ENCODE measurements around the gene TMEM132A.

The TMEM132A gene

DNA sequence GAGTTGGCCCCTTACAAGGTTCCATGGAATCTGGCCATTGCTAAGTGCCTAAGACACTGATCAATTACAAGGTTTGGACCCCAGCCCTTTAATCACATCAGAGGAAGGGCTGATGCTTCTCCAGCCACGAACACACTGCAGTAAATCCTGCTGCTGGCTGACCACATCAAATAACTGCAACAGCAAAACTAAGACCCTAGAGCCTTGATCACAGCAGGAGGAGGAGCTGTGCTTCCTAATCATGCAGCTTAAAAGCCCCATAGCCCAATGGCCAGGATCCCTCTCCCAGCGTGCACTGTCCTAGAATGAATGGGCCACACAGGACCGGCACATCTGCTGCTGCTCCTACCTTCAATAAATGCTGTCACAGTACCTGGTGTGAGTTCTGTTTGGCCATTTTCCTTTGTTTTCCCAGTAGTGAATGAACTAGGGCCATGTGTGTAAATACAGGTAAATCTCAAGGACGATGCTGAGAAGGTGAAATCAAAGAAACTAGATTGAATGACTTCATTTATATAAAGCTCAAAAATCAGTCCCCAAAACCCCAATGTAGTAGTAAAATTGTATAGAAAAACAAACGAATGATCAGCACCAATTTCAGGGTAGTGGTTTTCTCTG is 44.2 kb upstream of the TMEM132A start:
- no peak for TF ChIP-seq CTCF (IDR thresholded peaks at IDR 0.05; ENCODE audit: low read depth, low read length)
- no peak for DNase-seq (ENCODE audit: low read depth in 2 of 2)
- H3K4me3 ChIP-seq (replicated peaks in 1 of 2; ENCODE audit: low read depth in 2 of 2, low read length in 2 of 2): no peak overlapping the region

DNA sequence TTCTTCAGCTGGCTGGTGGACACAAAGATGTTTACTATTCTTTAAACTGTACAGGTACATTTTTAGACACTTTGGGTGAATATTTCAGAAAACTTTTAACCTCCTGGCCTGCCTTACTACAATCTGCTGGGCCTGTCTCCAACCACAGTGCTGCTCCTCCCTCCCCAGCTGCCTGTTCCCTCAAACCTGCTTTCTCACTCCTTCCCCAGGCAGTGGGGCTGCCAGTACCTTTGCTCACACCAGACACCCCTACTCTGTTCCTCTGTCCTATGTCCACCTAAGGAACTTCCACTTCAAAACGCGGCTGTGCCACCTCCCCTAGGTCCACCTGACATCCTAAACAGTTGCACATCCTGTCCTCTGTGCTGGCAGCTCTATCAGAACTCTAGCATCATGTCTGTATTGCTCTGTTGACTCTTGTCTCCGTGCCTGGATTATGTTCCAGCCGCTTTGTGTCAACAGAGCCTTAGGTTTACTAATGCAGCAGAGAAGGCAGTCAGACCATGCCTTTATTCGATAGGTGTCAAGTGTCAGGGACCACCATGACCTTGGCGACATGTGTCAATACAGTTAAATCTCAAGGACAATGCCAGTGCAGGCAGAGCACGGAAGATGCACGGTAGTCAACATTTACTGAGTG is 43.5 kb upstream of the TMEM132A start:
- TF ChIP-seq CTCF (IDR thresholded peaks at IDR 0.05; ENCODE audit: low read depth, low read length): no peak
- no peak for DNase-seq (ENCODE audit: low read depth in 2 of 2)
- no peak overlapping the region for H3K4me3 ChIP-seq (replicated peaks in 1 of 2; ENCODE audit: low read depth in 2 of 2, low read length in 2 of 2)

GRCh38 chr11:60887556-60887955 is 36.7 kb upstream of the TMEM132A start:
- peak; percentile 69 to 77 for DNase-seq (ENCODE audit: low read depth in 2 of 2)
- peak; percentile 84 for TF ChIP-seq CTCF (IDR thresholded peaks at IDR 0.05; ENCODE audit: low read depth, low read length)
- H3K4me3 ChIP-seq (replicated peaks in 1 of 2; ENCODE audit: low read depth in 2 of 2, low read length in 2 of 2): no peak overlapping the region

DNA sequence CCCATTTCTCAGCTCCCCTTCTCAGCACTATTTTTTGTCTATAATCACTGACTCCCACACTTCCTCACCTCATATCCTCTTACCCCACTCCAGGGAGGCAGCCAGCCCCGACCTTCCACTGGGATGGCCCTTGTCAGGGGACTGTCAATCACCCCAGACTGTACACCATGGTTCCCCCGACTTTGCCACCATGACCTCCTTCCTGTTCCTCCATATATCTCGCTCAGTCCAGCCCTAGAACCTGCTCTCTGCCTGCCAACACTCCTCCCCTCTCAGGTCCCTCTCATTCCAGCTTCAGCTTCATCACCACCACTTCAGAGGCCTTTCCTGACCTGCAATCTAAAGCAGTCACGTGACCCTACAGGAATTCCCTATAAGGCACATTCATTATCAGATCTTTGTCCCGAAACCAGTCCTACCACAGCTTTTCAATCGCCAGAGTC is 34.4 kb upstream of the TMEM132A start:
- no peak for DNase-seq (ENCODE audit: low read depth in 2 of 2)
- no peak overlapping the region for H3K4me3 ChIP-seq (replicated peaks in 1 of 2; ENCODE audit: low read depth in 2 of 2, low read length in 2 of 2)
- no peak for TF ChIP-seq CTCF (IDR thresholded peaks at IDR 0.05; ENCODE audit: low read depth, low read length)

- no peak for TF ChIP-seq CTCF (IDR thresholded peaks at IDR 0.05; ENCODE audit: low read depth, low read length)
- no peak for DNase-seq (ENCODE audit: low read depth in 2 of 2)
- no peak overlapping the region for H3K4me3 ChIP-seq (replicated peaks in 1 of 2; ENCODE audit: low read depth in 2 of 2, low read length in 2 of 2)
Observed at GRCh38 chr11:60890696-60891095, 33.6 kb upstream of the TMEM132A start.

- TF ChIP-seq CTCF (IDR thresholded peaks at IDR 0.05; ENCODE audit: low read depth, low read length): no peak
- no peak overlapping the region for H3K4me3 ChIP-seq (replicated peaks in 1 of 2; ENCODE audit: low read depth in 2 of 2, low read length in 2 of 2)
- peak in 1 of 2 donors; percentile 60 for DNase-seq (ENCODE audit: low read depth in 2 of 2)
Observed at GRCh38 chr11:60891103-60891741, 33.0 kb upstream of the TMEM132A start.

Measured in cardiac fibroblast (primary cell).